Measurements from ENCODE around the gene PCCA.
"Not testable (repeated sequence)": the region's sequence is repeated elsewhere in the genome, so short reads cannot be mapped to it uniquely, and the experiment has no call there.

GRCh38 chr13:100577239-100577638 lies 488.3 kb downstream of the PCCA start:
- not testable (repeated sequence) for TF ChIP-seq POLR2AphosphoS5 (IDR thresholded peaks at IDR 0.05; ENCODE audit: low read depth); ZNF114 (CRISPR knock-in tag; IDR thresholded peaks at IDR 0.05); EZH2 (IDR thresholded peaks at IDR 0.05; ENCODE audit: low read depth, unreplicated experiment); REST (IDR thresholded peaks at IDR 0.05; ENCODE audit: unreplicated experiment); CTCF (conservative IDR thresholded peaks at IDR 0.05; ENCODE audit: low read depth in 2 of 2); EZH2phosphoT487 (IDR thresholded peaks at IDR 0.05; ENCODE audit: unreplicated experiment); CREB1 (CRISPR knock-in tag; IDR thresholded peaks at IDR 0.05; ENCODE audit: low read depth); JUNB (IDR thresholded peaks at IDR 0.05; ENCODE audit: unreplicated experiment); NANOG (IDR thresholded peaks at IDR 0.05; ENCODE audit: borderline replicate concordance); ZNF331 (CRISPR knock-in tag; IDR thresholded peaks at IDR 0.05; ENCODE audit: low read depth); ZNF462 (CRISPR knock-in tag; IDR thresholded peaks at IDR 0.05); STAT1 (IDR thresholded peaks at IDR 0.05; ENCODE audit: unreplicated experiment)
- TF ChIP-seq, protein P1, sequence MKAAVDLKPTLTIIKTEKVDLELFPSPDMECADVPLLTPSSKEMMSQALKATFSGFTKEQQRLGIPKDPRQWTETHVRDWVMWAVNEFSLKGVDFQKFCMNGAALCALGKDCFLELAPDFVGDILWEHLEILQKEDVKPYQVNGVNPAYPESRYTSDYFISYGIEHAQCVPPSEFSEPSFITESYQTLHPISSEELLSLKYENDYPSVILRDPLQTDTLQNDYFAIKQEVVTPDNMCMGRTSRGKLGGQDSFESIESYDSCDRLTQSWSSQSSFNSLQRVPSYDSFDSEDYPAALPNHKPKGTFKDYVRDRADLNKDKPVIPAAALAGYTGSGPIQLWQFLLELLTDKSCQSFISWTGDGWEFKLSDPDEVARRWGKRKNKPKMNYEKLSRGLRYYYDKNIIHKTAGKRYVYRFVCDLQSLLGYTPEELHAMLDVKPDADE (IDR thresholded peaks at IDR 0.05), result not testable (repeated sequence)

Measured in GM23338 (cell line).